OCI-M2 (cell line): Measurements from ENCODE around the gene HMGN3.

Source experiments
- DNase-seq: peaks from one replicate; lab custom pipeline; 2025; ENCODE audit not compliant: unreplicated experiment; lab: John Stamatoyannopoulos, UW

HMGN3 gene

GRCh38 chr6:79188107-79188506, 46.4 kb downstream of the HMGN3 start:
- no peak for DNase-seq

GRCh38 chr6:79186564-79186963, 47.9 kb downstream of the HMGN3 start:
- no peak for DNase-seq

GRCh38 chr6:79184641-79185040, 49.8 kb downstream of the HMGN3 start:
- DNase-seq = no peak

GRCh38 chr6:79184086-79184485, 50.4 kb downstream of the HMGN3 start:
- DNase-seq = no peak

GRCh38 chr6:79180052-79180451, 54.4 kb downstream of the HMGN3 start:
- DNase-seq = no peak

GRCh38 chr6:79173378-79173777, 61.1 kb downstream of the HMGN3 start:
- no peak for DNase-seq

GRCh38 chr6:79170959-79171358, 63.5 kb downstream of the HMGN3 start:
- DNase-seq = no peak

- DNase-seq = no peak
These were observed 64.1 kb downstream of the HMGN3 start for GRCh38 chr6:79170431-79170830.

- DNase-seq = no peak
These were observed 65.8 kb downstream of the HMGN3 start for GRCh38 chr6:79168695-79168980.

GRCh38 chr6:79167931-79168694, 66.4 kb downstream of the HMGN3 start:
- DNase-seq = no peak

- DNase-seq = no peak
These were observed 74.6 kb downstream of the HMGN3 start for GRCh38 chr6:79159846-79160245.

- DNase-seq = no peak
These were observed 75.5 kb downstream of the HMGN3 start for GRCh38 chr6:79158856-79159516.

GRCh38 chr6:79157961-79158644, 76.4 kb downstream of the HMGN3 start:
- no peak for DNase-seq

- DNase-seq = no peak
These were observed 82.2 kb downstream of the HMGN3 start for GRCh38 chr6:79152269-79152737.
